Rectal smooth muscle tissue (tissue), 1 donor: Measurements from ENCODE around the gene TSFM.

ENCODE experiments used
- H3K27ac ChIP-seq: one replicate; pipeline ENCODE4 v1.7.0; 2013; ENCODE audit warnings: low read depth, low read length, inconsistent platforms
- H3K27me3 ChIP-seq: one replicate; pipeline ENCODE4 v1.7.0; 2013; ENCODE audit warnings: low read length; ENCODE audit not compliant: control insufficient read depth, insufficient read depth
- H3K36me3 ChIP-seq: one replicate; pipeline ENCODE4 v1.7.0; 2013; ENCODE audit warnings: low read length; ENCODE audit not compliant: control insufficient read depth, insufficient read depth
- H3K4me1 ChIP-seq: one replicate; pipeline ENCODE4 v1.7.0; 2013; ENCODE audit warnings: low read length; ENCODE audit not compliant: control insufficient read depth, insufficient read depth
- H3K4me3 ChIP-seq: one replicate; pipeline ENCODE4 v1.7.0; 2013; ENCODE audit warnings: low read length
- H3K9ac ChIP-seq: one replicate; pipeline ENCODE4 v1.7.0; 2013; ENCODE audit warnings: low read length

Gene TSFM

DNA sequence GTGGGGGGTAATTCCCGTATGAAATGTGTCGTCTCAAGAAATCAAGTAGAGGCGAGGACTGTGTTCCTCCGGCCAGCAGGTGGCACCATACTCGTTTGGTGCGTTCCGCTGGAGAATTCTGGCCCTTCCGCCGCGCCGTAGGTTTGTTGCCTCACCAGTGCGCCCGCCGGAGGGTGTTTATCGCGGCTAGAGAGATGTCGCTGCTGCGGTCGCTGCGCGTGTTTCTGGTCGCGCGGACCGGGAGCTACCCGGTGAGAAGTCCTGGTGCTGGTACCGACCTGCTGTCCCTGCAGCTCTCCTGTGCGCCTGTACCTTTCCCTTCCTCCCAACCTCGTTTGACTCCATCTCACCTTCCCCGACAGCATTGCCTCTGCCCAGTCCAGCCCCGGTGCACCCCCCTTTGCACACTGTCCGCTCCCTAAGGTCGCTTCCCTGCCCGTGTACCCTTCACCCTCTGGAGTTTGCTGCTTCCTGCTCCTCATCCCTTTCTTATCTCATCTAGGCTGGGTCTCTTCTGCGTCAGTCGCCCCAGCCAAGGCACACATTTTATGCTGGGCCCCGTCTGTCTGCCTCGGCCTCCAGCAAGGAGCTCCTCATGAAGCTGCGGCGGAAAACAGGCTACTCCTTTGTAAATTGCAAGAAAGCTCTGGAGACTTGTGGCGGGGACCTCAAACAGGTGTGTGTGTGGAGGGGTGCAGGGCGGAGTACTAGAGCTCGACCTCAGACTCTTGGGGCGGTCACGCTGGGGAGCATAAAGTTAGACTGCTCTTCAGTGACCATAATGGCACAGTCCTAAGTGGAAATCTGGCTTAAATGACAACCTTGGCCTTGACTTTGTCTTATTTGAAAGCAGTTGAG, at the start of gene TSFM:
Gene TSFM (plus strand): TSS at position 180 of the 858 bp plus-strand sequence. CDS start 15 bp downstream, at position 195.
- Histone ChIP-seq H3K36me3 (peaks cover 17% of the 10 kb centered on the region), H3K27ac (peak within 1 kb of the TSS; percentile 64), H3K27me3 (no peaks in the 10 kb centered on the region), H3K4me3 (peak within 1 kb of the TSS; percentile 99), H3K4me1 (peaks cover 3% of the 10 kb centered on the region), H3K9ac (peak within 1 kb of the TSS; percentile 68)

DNA sequence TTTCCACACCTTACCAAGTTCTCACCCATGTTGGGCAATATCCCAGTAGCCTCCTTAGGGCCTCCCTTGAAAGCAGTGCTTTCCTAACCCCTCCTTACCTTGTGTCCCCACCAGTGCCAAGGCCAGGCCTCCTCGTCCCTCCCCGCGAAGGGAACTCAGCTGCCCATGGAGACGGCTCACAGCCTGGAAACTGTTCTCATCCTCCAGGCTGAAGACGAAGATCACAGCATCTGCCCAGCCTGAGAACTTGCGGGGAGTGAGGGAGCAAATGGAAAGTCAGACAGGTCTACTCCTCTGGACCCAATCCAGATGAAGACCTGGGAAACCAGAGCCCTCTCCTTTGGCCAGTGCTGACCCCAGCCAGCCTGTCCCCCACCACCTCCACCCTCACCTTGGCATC, 48.7 kb upstream of the TSFM start:
- H3K27me3 ChIP-seq, result peaks cover 25% of the 10 kb centered on the region
- H3K36me3 ChIP-seq, result no peaks in the 10 kb centered on the region
- H3K9ac ChIP-seq, result no peak overlapping the region
- no peak overlapping the region for H3K4me3 ChIP-seq
- no peak overlapping the region for H3K27ac ChIP-seq
- no peaks in the 10 kb centered on the region for H3K4me1 ChIP-seq

DNA sequence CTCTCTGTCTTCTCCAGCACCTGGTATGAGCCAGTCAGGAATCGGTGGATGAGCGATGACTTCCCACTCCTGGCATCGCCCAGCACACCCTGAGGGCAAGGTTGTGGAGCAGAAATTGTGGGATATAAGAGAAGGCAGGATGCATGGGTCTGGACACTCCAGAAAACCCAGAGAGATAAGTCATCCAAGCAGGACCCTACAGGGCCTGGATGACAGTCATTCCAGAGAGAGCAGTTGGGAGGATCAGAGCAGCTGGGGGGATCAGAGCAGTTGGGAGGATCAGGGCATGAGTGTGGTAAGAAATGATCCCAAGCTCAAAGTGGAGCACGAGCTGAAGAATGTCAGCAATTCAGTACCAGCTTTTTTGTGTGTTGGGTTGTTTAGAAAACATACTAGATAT, 48.0 kb upstream of the TSFM start:
- H3K27me3 ChIP-seq, result peaks cover 31% of the 10 kb centered on the region
- no peak overlapping the region for H3K9ac ChIP-seq
- H3K4me3 ChIP-seq, result no peak overlapping the region
- no peaks in the 10 kb centered on the region for H3K36me3 ChIP-seq
- no peaks in the 10 kb centered on the region for H3K4me1 ChIP-seq
- H3K27ac ChIP-seq, result no peak overlapping the region

DNA sequence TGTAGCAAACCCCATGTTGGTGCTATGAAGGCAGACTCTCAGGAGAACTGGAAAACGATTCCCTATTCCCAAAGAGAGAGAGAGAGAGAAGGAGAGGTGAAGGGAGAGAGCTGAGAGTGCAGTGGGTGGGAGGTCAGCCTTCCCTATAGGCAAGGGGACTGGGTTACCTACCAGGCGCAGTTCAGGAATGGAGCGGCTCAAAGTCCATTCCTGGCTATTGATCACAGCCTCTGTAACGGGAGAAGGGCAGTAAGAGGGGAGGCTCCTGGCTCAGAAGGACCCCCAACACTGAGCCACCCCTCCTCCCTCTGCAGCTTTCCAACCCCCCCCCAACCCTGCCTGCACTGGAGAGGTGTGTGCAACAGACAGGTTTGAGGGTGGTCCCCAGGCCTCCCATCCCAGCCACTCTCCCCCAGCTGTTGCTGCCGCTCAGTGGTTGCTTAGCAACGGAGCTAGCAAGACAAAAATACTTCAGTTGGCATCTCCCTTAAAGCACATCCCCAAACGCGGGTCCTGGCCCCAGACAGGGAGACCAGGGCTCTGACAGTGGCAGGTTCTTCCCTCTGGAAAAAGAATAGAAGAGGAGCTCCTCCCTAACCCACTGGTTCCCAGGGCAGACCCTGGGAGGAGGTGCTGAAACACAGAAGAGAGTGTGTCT, 47.3 kb upstream of the TSFM start:
- H3K36me3 ChIP-seq, result no peaks in the 10 kb centered on the region
- no peak overlapping the region for H3K27ac ChIP-seq
- H3K4me3 ChIP-seq, result no peak overlapping the region
- H3K4me1 ChIP-seq, result no peaks in the 10 kb centered on the region
- H3K27me3 ChIP-seq, result peaks cover 35% of the 10 kb centered on the region
- H3K9ac ChIP-seq, result no peak overlapping the region

DNA sequence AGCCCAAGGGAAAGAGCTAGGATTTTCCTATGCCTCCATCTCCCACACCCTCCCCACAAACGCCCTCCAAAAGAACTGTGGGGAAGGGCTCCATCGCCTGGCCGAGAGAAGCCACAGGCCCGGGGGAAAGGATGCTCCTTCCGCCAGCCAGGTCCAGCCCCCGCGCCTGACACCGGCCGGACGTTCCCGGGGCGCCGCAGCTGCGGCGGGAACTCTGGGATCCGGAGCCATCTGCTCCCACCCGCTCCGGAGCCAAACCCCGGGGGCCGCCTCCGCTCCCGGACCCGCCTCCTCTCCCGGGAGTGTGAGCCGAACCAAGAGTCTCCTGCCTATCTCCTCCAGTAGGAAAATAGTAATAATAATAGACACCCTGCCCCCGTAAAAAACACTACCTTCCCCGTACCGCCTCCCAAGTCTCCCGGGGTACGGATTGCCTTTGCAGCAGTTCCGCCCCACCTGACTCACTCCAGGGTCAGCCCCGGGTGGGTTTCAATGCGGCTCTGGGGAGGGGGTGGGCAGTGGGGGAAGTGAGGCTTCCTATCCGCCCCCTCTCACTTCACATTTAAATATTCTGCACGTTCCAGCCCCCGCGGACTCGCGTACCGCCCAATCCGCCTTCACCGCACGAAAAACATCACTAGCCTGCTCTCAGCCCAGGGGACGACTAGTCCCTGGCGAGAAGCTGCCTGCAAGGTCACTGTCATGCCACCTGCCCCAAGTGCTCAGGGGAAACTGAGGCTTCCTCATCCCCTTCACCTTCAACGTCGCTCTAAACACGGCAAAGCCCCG, 46.4 kb upstream of the TSFM start:
- H3K36me3 ChIP-seq, result no peaks in the 10 kb centered on the region
- H3K4me1 ChIP-seq, result no peaks in the 10 kb centered on the region
- no peak overlapping the region for H3K9ac ChIP-seq
- no peak overlapping the region for H3K27ac ChIP-seq
- peaks cover 35% of the 10 kb centered on the region for H3K27me3 ChIP-seq
- no peak overlapping the region for H3K4me3 ChIP-seq

DNA sequence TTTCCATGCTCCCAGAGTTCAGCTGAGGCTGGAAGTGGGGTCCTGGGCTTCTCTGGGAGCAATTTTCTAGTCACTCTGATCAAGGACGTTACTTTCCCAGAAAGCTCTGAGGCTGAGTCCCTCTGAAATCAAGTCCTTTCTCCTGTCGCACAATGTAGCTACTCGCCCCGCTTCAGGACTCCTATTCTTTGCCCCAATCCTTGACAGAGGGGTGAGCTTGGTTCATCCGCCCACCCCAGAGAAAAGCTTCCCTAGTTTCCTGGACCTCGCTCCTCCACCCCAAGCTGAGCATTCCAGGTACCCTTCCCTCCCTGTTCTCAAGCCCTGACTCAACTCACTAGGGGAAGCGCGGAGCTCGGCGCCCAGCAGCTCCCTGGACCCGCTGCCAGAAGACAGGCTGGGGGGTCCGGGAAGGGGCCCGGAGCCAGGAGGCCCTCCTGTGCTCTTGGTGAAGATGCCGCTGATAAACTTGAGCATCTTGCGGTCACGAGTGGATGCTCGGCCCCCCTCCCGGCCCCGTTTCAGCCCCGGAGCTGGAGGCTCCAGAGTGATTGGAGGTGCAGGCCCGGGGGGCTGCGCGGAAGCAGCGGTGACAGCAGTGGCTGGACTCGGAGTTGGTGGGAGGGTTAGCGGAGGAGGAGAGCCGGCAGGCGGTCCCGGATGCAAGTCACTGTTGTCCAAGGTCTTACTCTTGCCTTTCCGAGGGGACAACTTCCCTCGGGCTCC, 45.7 kb upstream of the TSFM start:
- Histone ChIP-seq H3K4me3 (no peak overlapping the region), H3K27ac (no peak overlapping the region), H3K4me1 (no peaks in the 10 kb centered on the region), H3K36me3 (no peaks in the 10 kb centered on the region), H3K9ac (no peak overlapping the region), H3K27me3 (peaks cover 35% of the 10 kb centered on the region)

DNA sequence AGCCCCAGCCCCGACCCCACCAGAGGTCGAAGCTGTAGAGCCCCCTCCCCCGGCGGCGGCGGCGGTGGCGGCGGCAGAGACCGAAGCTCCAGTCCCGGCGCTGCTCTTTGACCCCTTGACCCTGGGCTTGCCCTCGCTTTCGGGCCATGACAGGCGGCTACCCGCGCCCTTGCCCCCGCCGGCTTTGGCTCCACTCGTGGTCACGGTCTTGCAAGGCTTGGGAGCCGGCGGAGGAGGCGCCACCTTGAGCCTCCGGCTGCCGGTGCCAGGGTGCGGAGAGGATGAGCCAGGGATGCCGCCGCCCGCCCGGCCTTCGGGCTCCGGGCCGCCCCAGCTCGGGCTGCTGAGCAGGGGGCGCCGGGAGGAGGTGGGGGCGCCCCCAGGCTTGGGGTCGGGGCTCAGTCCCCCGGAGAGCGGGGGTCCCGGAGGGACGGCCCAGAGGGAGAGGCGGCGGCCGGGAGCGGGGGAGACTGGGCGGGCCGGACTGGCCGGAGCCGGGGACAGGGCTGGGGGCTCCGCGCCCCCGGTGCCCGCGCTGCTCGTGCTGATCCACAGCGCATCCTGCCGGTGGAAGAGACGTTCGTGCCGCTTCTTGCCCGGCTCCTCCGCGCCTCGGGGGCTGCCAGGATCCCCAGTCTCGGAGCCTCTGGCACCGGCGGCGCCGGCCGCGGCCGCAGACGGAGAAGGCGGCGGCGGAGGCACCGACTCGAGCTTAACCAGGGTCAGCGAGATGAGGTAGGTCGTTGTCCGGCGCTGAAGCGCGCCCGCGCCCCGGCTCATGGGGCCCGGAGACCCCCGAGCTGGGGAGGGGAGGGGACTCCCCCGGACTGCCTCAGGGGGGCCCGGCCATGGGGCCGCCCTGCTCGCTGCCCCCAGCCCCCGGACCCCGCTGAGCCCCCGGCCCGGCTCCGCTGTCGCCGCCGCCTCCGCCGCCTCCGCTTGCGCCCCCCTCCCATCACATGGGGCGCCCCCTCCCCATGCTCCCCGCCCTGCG, 44.8 kb upstream of the TSFM start:
- Histone ChIP-seq H3K9ac (no peak overlapping the region), H3K27me3 (peaks cover 32% of the 10 kb centered on the region), H3K4me1 (no peaks in the 10 kb centered on the region), H3K4me3 (no peak overlapping the region), H3K36me3 (no peaks in the 10 kb centered on the region), H3K27ac (no peak overlapping the region)

DNA sequence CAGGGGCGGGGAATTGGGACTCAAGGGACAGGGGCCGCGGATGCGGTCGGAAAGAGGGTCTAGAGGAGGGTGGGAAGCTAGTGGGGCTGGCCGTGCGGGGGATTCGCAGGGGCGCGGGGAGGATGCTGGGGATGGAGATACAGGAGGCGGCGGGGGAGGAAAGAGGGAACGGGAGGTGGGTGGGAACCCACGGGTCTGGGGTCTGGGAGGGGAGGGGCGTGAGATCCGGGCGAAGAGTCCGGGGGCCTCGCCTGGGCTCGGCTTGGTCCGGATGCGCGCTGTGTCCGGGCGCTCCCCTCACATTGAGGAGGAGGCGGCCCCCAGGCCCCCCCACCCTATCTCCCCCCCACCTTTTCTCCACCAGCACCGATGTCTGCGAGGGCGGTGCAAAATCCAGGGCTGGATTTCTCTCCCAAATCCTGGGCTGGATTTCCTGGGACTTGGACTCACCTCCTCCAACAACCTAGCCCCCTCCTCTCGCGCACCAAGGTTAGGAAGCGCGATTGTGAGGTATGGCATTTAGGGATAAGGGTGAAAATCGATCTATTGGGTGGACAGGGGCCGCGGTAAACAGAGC, 43.8 kb upstream of the TSFM start, which contains the start of gene AGAP2:
Gene AGAP2 (minus strand): TSS at position 82 of the 577 bp plus-strand sequence. CDS start 496 bp downstream, outside the sequence.
- Histone ChIP-seq H3K9ac (no peak within 1 kb of the TSS), H3K4me1 (no peaks in the 10 kb centered on the region), H3K4me3 (no peak within 1 kb of the TSS), H3K36me3 (no peaks in the 10 kb centered on the region), H3K27ac (no peak within 1 kb of the TSS), H3K27me3 (peaks cover 32% of the 10 kb centered on the region)

DNA sequence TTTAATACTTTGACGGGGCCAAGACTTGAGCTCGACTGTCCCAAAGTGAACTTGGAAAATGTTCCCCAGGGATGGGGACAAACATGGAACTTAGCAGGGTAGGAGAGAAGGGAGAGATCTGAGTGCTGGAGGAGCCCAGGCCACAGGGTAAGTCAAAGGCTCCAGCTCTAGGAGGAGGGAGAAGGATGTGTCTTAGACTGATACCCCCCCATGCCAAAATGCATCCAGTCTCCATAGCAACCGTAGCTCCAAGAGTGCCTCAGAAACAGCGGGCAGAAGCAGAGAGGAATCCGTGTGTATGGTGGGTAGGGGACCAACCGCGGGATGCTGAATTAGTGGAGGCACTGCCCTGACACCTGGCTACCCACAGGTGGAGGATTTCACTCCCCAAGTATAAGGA, 43.2 kb upstream of the TSFM start:
- Histone ChIP-seq H3K36me3 (no peaks in the 10 kb centered on the region), H3K4me3 (no peak overlapping the region), H3K27ac (no peak overlapping the region), H3K4me1 (no peaks in the 10 kb centered on the region), H3K9ac (no peak overlapping the region), H3K27me3 (peaks cover 30% of the 10 kb centered on the region)

DNA sequence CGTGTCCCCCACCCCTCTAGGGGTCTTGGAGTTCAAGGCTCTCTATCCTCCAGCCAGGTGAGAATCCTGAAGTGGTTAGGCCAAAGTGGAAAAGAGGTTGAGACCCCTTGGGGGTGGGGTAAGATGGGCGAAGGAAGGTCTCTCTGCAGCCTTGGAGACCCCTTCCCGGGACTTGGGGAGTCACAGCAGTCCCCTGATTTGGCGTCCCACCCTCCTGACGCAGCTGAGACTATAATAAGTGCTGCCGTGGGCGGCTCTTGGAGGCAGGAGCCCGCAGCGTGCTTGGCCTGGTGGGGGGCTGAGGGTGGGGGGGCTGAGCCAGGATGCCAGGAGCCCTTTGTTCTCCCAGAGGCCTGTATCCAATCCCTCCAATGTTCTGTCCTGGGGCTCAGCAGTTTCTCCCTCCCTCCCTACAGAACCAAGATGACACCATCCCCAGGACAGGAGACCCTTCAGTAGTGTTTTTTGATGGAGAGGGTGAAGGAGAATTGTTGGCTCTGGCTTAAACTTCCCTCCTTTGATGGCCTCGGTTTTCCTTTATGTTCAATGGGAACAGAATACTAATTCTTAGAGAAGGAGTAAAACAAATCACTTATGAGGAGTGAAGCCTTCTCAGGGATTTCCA, 42.6 kb upstream of the TSFM start:
- Histone ChIP-seq H3K36me3 (no peaks in the 10 kb centered on the region), H3K27me3 (peaks cover 27% of the 10 kb centered on the region), H3K9ac (no peak overlapping the region), H3K4me1 (no peaks in the 10 kb centered on the region), H3K27ac (no peak overlapping the region), H3K4me3 (no peak overlapping the region)
